Mesothelial cell of epicardium (in vitro differentiated cells): ENCODE measurements around the gene SUCLG2. TPM values are rescaled to one million over a fixed set of nuclear protein-coding genes. Genes with fewer than 3 reads are reported as not detected.

Source experiments
- DNase-seq, 2 experiments: peaks; one replicate each; pipeline ENCODE4 v3.0.0; 2021; ENCODE audit warnings: low spot score in 2 of 2; ENCODE audit not compliant: unreplicated experiment in 2 of 2
- H3K27ac Mint-ChIP-seq: 2 replicates; pipeline ENCODE4 v1.8.0; 2021; ENCODE audit warnings: mixed read lengths
- H3K27me3 Mint-ChIP-seq: 2 replicates; pipeline ENCODE4 v1.8.0; 2021; ENCODE audit warnings: low read depth, mixed read lengths
- H3K36me3 Mint-ChIP-seq: 2 replicates; pipeline ENCODE4 v1.8.0; 2021; ENCODE audit warnings: mixed read lengths
- H3K4me1 Mint-ChIP-seq: 2 replicates; pipeline ENCODE4 v1.8.0; 2021; ENCODE audit warnings: mixed read lengths
- H3K4me3 Mint-ChIP-seq: 2 replicates; pipeline ENCODE4 v1.8.0; 2021; ENCODE audit warnings: mild to moderate bottlenecking, moderate library complexity, mixed read lengths
- H3K9me3 Mint-ChIP-seq: 2 replicates; pipeline ENCODE4 v1.8.0; 2021; ENCODE audit warnings: mixed read lengths
- total RNA-seq: library from RNA; stranded (reverse); gene quantifications from 3 replicates; pipeline ENCODE4 v1.2.1, GENCODE V29; 2021
- TF ChIP-seq, protein P1 (sequence below): fragments of 200-600 bp; sonication (generic); IDR thresholded peaks from one replicate; pipeline ENCODE4 v1.5.0; 2021; ENCODE audit warnings: antibody characterized with exemption; ENCODE audit not compliant: unreplicated experiment

The SUCLG2 gene
- total RNA-seq, 1 donor from 2014 or later: 35.0 TPM

DNA sequence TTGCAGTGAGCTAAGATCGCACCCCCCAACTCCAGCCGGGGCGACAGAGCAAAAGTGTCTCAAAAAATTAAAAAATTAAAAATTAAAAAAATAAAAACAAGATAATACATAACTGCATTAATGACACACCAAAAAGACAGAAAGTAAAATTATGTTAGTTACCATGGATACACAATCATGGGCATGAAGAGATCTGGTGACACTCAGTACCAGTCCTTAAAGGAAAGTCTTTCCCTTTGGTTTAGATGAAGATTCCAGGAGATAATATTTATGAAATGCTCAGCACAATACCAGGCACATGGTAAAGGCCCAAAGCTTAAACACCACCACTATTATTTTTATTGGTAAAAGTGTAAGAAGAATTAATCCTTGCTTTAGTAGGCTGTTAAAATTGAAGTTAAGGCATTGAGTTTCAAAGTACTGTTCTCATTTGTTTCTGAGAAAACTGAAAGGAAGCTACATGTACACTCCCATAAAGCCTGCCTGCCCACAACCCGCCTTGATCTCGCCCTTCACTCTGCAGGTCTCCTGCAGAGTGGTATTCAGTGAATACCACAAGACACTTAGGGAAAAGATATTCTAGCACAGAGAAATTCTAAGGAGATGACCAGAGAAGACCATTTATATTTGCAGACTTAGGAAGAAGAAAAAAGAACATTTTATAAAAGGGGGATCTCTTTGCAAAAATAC is 52.3 kb downstream of the SUCLG2 start:
- no peaks in the 10 kb centered on the region for H3K9me3 Mint-ChIP-seq
- H3K27me3 Mint-ChIP-seq: no peaks in the 10 kb centered on the region
- no peak for DNase-seq
- peaks cover 7% of the 10 kb centered on the region for H3K36me3 Mint-ChIP-seq
- no peak overlapping the region for H3K27ac Mint-ChIP-seq
- TF ChIP-seq, protein P1, sequence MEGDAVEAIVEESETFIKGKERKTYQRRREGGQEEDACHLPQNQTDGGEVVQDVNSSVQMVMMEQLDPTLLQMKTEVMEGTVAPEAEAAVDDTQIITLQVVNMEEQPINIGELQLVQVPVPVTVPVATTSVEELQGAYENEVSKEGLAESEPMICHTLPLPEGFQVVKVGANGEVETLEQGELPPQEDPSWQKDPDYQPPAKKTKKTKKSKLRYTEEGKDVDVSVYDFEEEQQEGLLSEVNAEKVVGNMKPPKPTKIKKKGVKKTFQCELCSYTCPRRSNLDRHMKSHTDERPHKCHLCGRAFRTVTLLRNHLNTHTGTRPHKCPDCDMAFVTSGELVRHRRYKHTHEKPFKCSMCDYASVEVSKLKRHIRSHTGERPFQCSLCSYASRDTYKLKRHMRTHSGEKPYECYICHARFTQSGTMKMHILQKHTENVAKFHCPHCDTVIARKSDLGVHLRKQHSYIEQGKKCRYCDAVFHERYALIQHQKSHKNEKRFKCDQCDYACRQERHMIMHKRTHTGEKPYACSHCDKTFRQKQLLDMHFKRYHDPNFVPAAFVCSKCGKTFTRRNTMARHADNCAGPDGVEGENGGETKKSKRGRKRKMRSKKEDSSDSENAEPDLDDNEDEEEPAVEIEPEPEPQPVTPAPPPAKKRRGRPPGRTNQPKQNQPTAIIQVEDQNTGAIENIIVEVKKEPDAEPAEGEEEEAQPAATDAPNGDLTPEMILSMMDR: no peak
- peaks cover 6% of the 10 kb centered on the region for H3K4me1 Mint-ChIP-seq
- H3K4me3 Mint-ChIP-seq: no peak overlapping the region

DNA sequence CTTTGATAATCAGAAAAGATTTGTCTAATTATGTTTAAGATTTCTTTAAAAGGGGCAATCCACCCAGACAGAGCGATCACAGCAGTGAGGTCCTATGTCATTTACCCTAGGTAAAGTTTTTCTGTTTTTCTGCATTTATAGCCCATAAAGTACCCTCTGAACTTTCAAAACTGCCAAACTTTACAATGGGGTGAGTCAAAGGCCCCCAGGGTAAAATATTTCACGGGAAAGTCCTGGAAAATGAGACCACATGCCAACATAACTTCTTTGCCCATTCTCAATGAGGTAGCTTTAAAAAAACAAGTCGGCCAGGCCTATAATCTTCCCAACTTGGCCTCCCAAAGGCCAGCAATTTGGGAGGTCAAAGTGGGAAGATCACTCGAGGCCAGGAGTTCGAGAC is 53.0 kb downstream of the SUCLG2 start:
- H3K9me3 Mint-ChIP-seq: no peaks in the 10 kb centered on the region
- TF ChIP-seq, protein P1: no peak
- H3K4me1 Mint-ChIP-seq: peaks cover 6% of the 10 kb centered on the region
- H3K27me3 Mint-ChIP-seq: no peaks in the 10 kb centered on the region
- no peak overlapping the region for H3K4me3 Mint-ChIP-seq
- no peak for DNase-seq
- H3K36me3 Mint-ChIP-seq: peaks cover 7% of the 10 kb centered on the region
- no peak overlapping the region for H3K27ac Mint-ChIP-seq

DNA sequence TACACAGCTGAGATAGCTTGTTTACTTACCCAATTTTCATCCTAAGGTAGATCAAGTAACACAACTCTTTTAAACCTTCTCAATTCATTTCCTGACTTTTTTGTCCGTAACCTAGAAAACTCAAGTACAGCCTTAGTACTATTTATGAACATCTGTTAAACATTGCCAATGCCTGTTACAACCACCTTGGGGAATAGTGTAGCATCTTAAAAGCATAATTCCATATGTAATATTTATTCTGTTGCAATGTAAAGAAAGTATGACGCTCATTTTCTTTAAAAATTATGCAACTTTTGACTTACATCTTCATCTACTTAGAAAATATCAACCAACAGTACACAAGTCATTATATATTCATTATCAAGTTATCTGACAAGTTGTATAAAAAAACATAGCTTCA is 54.6 kb downstream of the SUCLG2 start:
- H3K27me3 Mint-ChIP-seq: no peaks in the 10 kb centered on the region
- no peaks in the 10 kb centered on the region for H3K9me3 Mint-ChIP-seq
- no peak overlapping the region for H3K27ac Mint-ChIP-seq
- H3K4me3 Mint-ChIP-seq: no peak overlapping the region
- H3K4me1 Mint-ChIP-seq: peaks cover 3% of the 10 kb centered on the region
- TF ChIP-seq, protein P1: no peak
- no peak for DNase-seq
- H3K36me3 Mint-ChIP-seq: peaks cover 7% of the 10 kb centered on the region

DNA sequence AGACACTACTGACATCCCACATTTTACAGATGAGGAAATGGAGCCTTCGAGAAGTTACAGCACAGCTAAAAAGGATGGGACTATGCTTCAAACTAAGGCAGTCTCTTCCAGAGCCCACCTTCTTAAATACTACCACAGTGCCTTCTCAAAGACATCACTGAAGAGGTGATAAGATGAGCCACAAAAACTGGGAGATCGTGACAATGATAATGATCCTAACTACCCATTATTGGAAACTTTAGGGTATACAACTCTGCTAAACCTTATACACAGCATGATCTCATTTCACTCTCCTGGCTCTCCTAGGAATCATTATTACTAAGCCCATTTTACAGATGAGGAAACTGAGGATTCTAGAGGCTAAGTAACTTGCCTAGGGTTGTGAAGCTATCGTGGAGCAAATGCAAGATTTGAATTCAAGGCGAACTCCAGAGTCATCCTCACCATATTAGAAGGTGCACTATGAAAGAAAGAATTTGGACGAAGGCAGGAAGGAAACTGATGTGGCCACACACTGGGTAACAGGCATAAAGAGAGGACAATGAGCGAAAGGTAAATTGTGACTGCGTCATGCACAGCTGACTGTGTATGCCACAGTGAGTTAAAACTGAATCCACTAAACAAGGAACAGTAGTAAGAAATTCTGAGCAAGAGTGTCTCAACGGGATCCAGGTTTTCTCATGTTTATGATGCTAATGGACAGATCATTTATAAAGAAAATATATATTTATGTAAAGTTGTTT is 55.4 kb downstream of the SUCLG2 start:
- H3K4me1 Mint-ChIP-seq: peaks cover 3% of the 10 kb centered on the region
- H3K27ac Mint-ChIP-seq: no peak overlapping the region
- H3K36me3 Mint-ChIP-seq: peaks cover 6% of the 10 kb centered on the region
- no peaks in the 10 kb centered on the region for H3K27me3 Mint-ChIP-seq
- TF ChIP-seq, protein P1: no peak
- DNase-seq: no peak
- no peak overlapping the region for H3K4me3 Mint-ChIP-seq
- no peaks in the 10 kb centered on the region for H3K9me3 Mint-ChIP-seq

DNA sequence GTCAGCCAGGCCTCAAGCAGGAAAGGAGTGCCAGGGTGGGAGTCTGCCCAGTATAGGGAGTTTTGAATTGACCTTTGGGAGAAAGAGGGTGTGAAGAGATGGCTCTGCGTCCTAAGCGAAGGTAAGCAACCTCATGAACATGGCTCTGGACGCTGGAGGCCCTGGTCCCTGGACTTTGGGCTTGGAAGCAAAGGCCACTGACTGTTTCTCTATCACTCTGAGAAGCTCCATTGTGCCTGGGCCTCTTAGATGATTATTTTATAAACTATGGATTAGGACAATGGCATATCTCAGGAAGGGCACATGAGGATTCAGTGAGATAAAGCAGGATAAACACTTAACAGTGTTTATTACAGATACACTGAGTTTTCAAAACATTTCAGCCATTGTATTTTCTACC is 59.0 kb downstream of the SUCLG2 start:
- TF ChIP-seq, protein P1: no peak
- Mint-ChIP-seq H3K4me1 (no peaks in the 10 kb centered on the region), H3K9me3 (peaks cover 3% of the 10 kb centered on the region), H3K27ac (no peak overlapping the region), H3K27me3 (no peaks in the 10 kb centered on the region), H3K36me3 (peaks cover 15% of the 10 kb centered on the region), H3K4me3 (no peak overlapping the region)
- DNase-seq: no peak
